ENCODE data around the gene VAMP8.

Gene VAMP8

DNA sequence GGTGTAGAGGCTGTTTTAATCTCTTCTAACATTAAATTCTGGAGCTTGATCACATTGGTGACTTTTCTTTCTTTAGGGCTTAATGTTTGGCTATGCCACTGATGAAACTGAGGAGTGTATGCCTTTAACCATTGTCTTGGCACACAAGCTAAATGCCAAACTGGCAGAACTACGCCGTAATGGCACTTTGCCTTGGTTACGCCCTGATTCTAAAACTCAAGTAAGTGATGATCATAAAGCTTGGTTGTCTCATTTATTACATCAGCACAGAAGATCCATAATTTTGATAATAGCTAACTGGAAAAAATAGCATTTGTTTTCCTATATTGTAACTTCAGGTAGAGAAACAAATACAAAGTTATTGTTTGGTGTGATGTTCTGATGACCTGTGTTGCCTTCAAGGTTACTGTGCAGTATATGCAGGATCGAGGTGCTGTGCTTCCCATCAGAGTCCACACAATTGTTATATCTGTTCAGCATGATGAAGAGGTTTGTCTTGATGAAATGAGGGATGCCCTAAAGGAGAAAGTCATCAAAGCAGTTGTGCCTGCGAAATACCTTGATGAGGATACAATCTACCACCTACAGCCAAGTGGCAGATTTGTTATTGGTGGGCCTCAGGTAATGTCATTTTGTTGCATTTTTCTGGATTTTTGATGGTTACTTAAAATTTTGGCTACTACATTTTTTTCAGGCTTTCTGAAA lies 35.5 kb upstream of the VAMP8 start:
- peak overlapping the region; percentile 100 for H3K27ac ChIP-seq
- TF ChIP-seq, protein P1, sequence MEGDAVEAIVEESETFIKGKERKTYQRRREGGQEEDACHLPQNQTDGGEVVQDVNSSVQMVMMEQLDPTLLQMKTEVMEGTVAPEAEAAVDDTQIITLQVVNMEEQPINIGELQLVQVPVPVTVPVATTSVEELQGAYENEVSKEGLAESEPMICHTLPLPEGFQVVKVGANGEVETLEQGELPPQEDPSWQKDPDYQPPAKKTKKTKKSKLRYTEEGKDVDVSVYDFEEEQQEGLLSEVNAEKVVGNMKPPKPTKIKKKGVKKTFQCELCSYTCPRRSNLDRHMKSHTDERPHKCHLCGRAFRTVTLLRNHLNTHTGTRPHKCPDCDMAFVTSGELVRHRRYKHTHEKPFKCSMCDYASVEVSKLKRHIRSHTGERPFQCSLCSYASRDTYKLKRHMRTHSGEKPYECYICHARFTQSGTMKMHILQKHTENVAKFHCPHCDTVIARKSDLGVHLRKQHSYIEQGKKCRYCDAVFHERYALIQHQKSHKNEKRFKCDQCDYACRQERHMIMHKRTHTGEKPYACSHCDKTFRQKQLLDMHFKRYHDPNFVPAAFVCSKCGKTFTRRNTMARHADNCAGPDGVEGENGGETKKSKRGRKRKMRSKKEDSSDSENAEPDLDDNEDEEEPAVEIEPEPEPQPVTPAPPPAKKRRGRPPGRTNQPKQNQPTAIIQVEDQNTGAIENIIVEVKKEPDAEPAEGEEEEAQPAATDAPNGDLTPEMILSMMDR (conservative IDR thresholded peaks at IDR 0.05) = no peak

DNA sequence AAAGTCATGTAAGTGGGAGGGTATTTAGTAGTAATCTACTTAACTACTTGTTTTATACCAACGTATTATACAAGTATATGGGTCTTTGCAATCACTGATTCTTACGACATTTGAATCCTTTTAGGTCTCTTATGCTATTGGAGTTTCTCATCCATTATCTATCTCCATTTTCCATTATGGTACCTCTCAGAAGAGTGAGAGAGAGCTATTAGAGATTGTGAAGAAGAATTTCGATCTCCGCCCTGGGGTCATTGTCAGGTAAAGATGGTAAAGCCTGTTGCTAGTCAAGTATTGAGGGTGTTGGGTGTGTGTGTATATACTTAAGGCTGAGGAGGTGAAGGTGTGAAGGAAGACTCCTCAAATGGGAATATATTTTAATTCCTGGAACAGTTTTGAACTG lies 34.6 kb upstream of the VAMP8 start:
- H3K27ac ChIP-seq = peak overlapping the region; percentile 100; the same call in 1 of the 2 replicates
- TF ChIP-seq, protein P1 (conservative IDR thresholded peaks at IDR 0.05) = no peak

DNA sequence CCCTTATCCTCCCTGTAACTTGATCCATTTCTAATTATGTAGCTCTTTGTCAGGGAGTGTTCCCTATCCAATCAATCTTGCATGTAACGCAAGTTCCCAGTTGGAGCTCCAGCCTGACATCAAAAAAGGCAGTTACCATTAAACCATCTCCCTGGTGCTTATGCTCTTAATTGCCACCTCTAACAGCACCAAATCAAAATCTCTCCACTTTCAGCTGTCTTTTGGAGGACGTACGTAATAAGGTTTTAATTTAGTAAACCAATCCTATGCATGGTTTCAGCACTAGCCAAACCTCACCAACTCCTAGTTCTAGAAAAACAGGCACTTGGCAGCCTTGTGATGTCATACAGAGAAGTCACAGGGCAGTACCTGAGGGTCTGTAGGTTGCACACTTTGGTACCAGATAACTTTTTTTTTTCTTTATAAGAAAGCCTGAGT lies 33.1 kb upstream of the VAMP8 start:
- peak overlapping the region; percentile 34; the same call in 1 of the 2 replicates for H3K27ac ChIP-seq

DNA sequence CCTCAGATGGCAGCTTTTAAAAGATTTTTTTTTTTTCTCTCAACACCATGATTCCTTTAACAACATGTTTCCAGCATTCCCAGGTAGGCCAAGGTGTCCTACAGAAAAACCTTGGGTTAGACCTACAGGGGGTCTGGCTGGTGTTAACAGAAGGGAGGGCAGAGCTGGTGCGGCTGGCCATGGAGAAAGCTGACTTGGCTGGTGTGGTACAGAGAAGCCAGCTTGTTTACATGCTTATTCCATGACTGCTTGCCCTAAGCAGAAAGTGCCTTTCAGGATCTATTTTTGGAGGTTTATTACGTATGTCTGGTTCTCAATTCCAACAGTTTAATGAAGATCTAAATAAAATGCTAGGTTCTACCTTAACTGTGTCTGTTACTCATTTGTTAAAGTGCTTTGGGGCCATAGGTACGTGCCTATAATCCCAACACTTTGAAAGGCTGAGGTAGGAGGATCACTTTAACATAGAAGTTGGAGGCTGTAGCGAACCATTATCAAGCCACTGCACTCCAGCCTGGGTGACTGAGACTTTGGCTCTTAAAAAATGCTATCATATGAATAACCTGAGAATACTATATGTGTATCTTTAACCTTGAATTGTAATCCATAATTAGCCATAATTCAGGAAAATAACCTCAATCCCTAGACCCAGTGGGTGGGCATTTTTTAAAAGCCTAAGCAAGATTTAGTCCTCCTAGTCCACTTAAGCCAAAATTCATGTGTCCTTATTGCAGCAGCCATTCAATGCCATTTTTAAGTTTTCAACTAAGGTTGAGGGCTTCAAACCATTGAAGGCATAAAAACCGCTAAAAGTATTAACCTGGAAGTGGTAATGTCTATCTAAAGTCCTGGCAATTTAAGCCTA lies 32.2 kb upstream of the VAMP8 start:
- H3K27ac ChIP-seq = peak overlapping the region; percentile 34; the same call in 1 of the 2 replicates

DNA sequence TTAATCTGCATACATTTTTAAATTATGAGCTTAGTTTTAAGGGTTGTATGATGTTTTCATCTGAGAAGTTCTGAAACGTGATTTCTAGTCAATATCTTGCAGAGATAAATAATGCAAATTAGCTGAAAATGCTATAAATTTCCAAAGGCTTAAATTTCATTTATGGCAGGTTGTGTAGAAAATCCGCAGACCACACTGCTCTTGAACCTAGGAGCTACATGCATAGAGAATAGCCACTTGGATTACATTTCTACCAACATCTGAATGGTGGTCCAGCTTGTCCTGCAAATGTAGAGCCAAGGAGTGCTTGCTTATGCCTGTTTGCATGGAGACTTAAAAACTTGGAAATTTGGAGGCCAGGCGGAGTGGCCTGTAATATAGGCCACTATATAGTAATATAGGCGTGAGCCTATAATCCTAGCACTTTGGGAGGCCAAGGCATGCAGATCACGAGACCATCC lies 31.6 kb upstream of the VAMP8 start:
- TF ChIP-seq, protein P1 (conservative IDR thresholded peaks at IDR 0.05) = no peak

DNA sequence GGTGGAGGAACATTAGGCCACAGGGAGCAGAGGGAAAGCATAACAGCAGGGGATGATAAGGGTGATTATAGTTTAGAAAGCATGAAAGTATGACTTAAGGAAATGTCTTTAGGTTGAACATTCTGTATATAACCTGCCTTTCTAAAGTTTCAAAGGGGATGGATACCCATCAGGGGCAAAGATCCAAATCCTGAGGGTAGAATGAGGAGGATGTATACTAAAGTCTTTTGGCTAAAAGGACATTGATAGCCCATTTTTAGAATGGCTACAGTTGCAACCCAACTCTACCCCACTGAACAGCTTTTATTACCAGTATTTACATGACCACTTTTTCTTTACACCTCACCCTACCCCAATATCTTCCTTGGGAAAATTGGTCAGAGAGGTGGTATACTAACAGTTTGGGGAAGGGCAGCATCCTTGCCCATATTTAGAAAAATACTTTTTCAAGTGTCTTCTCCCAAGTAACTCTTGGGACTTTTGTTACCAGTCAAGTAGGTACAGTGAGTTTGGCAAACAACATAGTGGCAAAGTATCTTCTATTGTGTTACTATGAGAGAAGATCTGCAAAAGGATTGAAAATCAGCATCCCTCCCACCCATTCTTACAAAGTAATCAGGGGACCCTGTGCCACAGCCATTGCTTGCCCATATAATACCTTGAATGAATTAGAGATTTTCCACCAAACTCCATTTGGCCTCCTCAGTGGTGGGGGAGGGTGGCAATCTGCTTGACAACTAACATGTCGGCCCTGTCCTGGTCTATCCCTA lies 30.1 kb upstream of the VAMP8 start:
- H3K27ac ChIP-seq = peak overlapping the region; percentile 52; the same call in 1 of the 2 replicates
- TF ChIP-seq, protein P1 (conservative IDR thresholded peaks at IDR 0.05) = no peak

More for the DNA sequence above, 31.6 kb upstream of the VAMP8 start:
- peak overlapping the region; percentile 29; the same call in 1 of the 2 replicates for H3K27ac ChIP-seq

DNA sequence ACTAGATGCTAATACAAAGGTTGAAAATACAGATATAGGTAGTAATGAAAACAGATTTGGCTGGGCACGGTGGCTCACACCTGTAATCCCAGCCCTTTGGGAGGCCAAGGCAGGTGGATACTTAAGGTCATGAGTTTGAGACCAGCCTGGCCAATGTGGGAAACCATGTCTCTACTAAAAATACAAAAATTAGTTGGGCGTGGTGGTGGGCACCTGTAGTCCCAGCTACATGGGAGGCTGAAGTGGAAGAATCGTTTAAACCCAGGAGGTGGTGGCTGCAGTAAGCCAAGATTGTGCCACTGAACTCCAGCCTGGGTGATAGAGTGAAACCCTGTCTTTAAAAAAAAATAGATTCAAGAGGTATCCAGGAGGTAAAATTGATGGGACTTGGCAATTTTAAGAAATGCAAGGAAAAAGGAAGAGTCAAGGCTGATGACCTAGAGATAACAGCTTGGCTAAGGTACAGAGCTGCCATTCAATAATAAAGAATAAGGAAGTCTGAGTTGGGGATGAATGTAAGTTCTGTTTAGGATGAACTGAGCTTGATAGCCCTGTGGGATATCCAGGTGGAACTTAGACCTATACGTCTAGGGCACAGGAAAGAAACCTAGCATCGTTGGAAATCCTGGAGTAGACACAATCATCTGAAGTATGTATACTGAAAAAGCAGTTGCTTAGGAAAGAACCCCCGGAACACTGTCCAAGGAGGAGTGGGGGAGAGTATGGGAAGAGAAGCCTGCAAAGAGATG lies 29.4 kb upstream of the VAMP8 start:
- H3K27ac ChIP-seq = peak overlapping the region; percentile 52
- TF ChIP-seq, protein P1 (conservative IDR thresholded peaks at IDR 0.05) = no peak

Measured in VCaP (cell line).